HEK293 (cell line): Measurements from ENCODE around the gene EMC6.

Source experiments
- CTCF ChIA-PET: fragments of 350-600 bp; formaldehyde crosslinking; extraction: SDS; loops from one replicate; lab custom pipeline; 2021; ENCODE audit warnings: antibody characterized with exemption; lab: Yijun Ruan, JAX
- POLR2A ChIA-PET: fragments of 300-600 bp; formaldehyde crosslinking; extraction: SDS; loops from one replicate; lab custom pipeline; 2020; ENCODE audit warnings: antibody characterized with exemption, inconsistent platforms; lab: Yijun Ruan, JAX
- H3K27ac ChIP-seq: fragments of 200-500 bp; sonication (Bioruptor generic); 2 replicates; pipeline ENCODE4 v1.5.1; 2014; ENCODE audit warnings: low read depth, low read length, control low read depth, inconsistent platforms; ENCODE audit errors: extremely low read depth
- H3K36me3 ChIP-seq, 2 experiments: fragments of 200-500 bp in 1 of 2; sonication (Bioruptor generic) in 1 of 2; 1 replicate in 1 of 2; 2 replicates in 1 of 2; pipeline ENCODE4 v1.5.1; 2014 to 2017; ENCODE audit warnings: inconsistent platforms in 2 of 2, low read length in 2 of 2; ENCODE audit not compliant: control insufficient read depth in 2 of 2, insufficient read depth in 1 of 2
- H3K4me1 ChIP-seq: fragments of 200-500 bp; sonication (Bioruptor generic); 2 replicates; pipeline ENCODE4 v1.5.1; 2014; ENCODE audit warnings: mild to moderate bottlenecking, low read length, inconsistent platforms; ENCODE audit not compliant: control insufficient read depth, insufficient read depth
- H3K4me3 ChIP-seq: 2 replicates; pipeline ENCODE4 v1.5.1; 2011; ENCODE audit warnings: low read depth, mild to moderate bottlenecking, control low read depth, low read length, moderate library complexity
- H3K9me3 ChIP-seq: fragments of 200-500 bp; sonication (Bioruptor generic); 2 replicates; pipeline ENCODE4 v1.5.1; 2014; ENCODE audit warnings: low read depth, low read length, inconsistent platforms; ENCODE audit not compliant: control insufficient read depth, insufficient read depth
- EGR2 ChIP-seq: fragments of 450-650 bp; formaldehyde crosslinking; IDR thresholded peaks from 2 replicates; pipeline ENCODE4 v1.5.1; 2016; ENCODE audit warnings: low read depth, missing biosample characterization, missing genetic modification characterization
- HOXD13 ChIP-seq: sonication (generic); formaldehyde crosslinking; IDR thresholded peaks from 2 replicates; pipeline ENCODE4 v1.8.0; 2022; ENCODE audit warnings: missing genetic modification reagents, borderline replicate concordance
- IKZF3 ChIP-seq: fragments of 450-650 bp; IDR thresholded peaks from 2 replicates; pipeline ENCODE4 v1.5.0; 2018; ENCODE audit warnings: missing biosample characterization, mild to moderate bottlenecking, missing genetic modification characterization, moderate library complexity
- KLF16 ChIP-seq: fragments of 450-650 bp; formaldehyde crosslinking; IDR thresholded peaks from 2 replicates; pipeline ENCODE4 v1.5.1; 2017; ENCODE audit warnings: missing biosample characterization, missing genetic modification characterization
- KLF9 ChIP-seq: fragments of 450-650 bp; formaldehyde crosslinking; IDR thresholded peaks from 2 replicates; pipeline ENCODE4 v1.5.1; 2016; ENCODE audit warnings: missing biosample characterization, missing genetic modification characterization, low read depth
- MZF1 ChIP-seq: fragments of 450-650 bp; formaldehyde crosslinking; IDR thresholded peaks from 2 replicates; pipeline ENCODE4 v1.5.1; 2017; ENCODE audit warnings: missing biosample characterization, missing genetic modification characterization, borderline replicate concordance
- ZNF155 ChIP-seq: fragments of 450-650 bp; formaldehyde crosslinking; IDR thresholded peaks from 2 replicates; pipeline ENCODE4 v1.5.1; 2016; ENCODE audit warnings: missing biosample characterization, missing genetic modification characterization
- ZNF501 ChIP-seq: fragments of 450-650 bp; formaldehyde crosslinking; IDR thresholded peaks from 2 replicates; pipeline ENCODE4 v1.5.1; 2016; ENCODE audit warnings: missing biosample characterization, missing genetic modification characterization
- ZNF596 ChIP-seq: fragments of 450-650 bp; IDR thresholded peaks from 2 replicates; pipeline ENCODE4 v1.5.0; 2018; ENCODE audit warnings: missing biosample characterization, mild to moderate bottlenecking, missing genetic modification characterization, moderate library complexity
- ZNF624 ChIP-seq: fragments of 450-650 bp; formaldehyde crosslinking; IDR thresholded peaks from 2 replicates; pipeline ENCODE4 v1.5.1; 2017; ENCODE audit warnings: missing biosample characterization, missing genetic modification characterization
- ZNF677 ChIP-seq: fragments of 450-650 bp; IDR thresholded peaks from 2 replicates; pipeline ENCODE4 v1.5.0; 2018; ENCODE audit warnings: missing biosample characterization, mild to moderate bottlenecking, missing genetic modification characterization, moderate library complexity
- ZNF76 ChIP-seq: fragments of 450-650 bp; formaldehyde crosslinking; IDR thresholded peaks from 2 replicates; pipeline ENCODE4; 2016; ENCODE audit warnings: low read depth, missing biosample characterization, missing genetic modification characterization, borderline replicate concordance
- ZNF843 ChIP-seq: fragments of 450-650 bp; formaldehyde crosslinking; IDR thresholded peaks from 2 replicates; pipeline ENCODE4 v1.5.1; 2016; ENCODE audit warnings: missing biosample characterization, missing genetic modification characterization
- TF ChIP-seq, protein P1 (sequence below): fragments of 450-650 bp; formaldehyde crosslinking; IDR thresholded peaks from 2 replicates; pipeline ENCODE4 v1.5.1; 2016; ENCODE audit warnings: missing biosample characterization, missing genetic modification characterization
- TF ChIP-seq, protein P2 (sequence below): fragments of 450-650 bp; formaldehyde crosslinking; IDR thresholded peaks from 2 replicates; pipeline ENCODE4 v1.5.1; 2017; ENCODE audit warnings: missing biosample characterization, missing genetic modification characterization
- TF ChIP-seq, protein P3 (sequence below): fragments of 450-650 bp; formaldehyde crosslinking; IDR thresholded peaks from 2 replicates; pipeline ENCODE4 v1.5.1; 2016; ENCODE audit warnings: missing biosample characterization, missing genetic modification characterization
- TF ChIP-seq, protein P4 (sequence below): fragments of 450-650 bp; formaldehyde crosslinking; IDR thresholded peaks from 2 replicates; pipeline ENCODE4 v1.5.1; 2016; ENCODE audit warnings: missing biosample characterization, missing genetic modification characterization, borderline replicate concordance
- TF ChIP-seq, protein P5 (sequence below): fragments of 450-650 bp; formaldehyde crosslinking; IDR thresholded peaks from 2 replicates; pipeline ENCODE4 v1.5.1; 2016; ENCODE audit warnings: missing biosample characterization, missing genetic modification characterization, borderline replicate concordance
- TF ChIP-seq, protein P6 (sequence below): fragments of 450-650 bp; formaldehyde crosslinking; IDR thresholded peaks from 2 replicates; pipeline ENCODE4 v1.5.1; 2016; ENCODE audit warnings: missing biosample characterization, missing genetic modification characterization

EMC6 gene

DNA sequence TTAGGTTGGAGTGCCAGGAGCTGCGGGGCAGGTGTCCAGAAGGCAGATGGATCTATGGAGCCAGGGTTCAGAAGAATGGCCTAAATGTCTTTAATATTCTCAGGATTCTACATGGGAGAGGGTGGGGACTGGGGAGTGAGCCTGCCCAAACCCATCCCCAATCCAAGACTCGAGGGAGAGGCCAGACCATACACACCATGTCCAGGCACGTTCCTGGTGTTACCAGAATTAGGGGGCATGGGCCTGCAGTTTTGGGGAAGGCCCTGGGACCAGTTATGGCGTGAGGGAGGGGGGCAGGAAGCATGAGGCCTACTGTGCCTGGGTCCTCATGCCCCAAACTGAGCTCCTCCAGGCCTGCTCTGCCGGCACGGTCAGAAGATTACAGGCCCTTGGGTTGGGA, 2.1 kb upstream of the EMC6 start:
- peaks cover 8% of the 10 kb centered on the region; the same call in 1 of the 2 replicates for H3K4me1 ChIP-seq
- ChIA-PET POLR2A (interaction anchor here (0.7 to 4.4 kb wide), 4 partner anchors 8 to 81 kb away, joined by 3 to 75 read pairs (median 22); partner anchors contain the start of genes CTNS, HASPIN and SHPK), CTCF (interaction anchor here (0.9 to 1.8 kb wide), 3 partner anchors 19 to 161 kb away, joined by 3 to 8 read pairs (median 3); no protein-coding TSS in a partner anchor)
- TF ChIP-seq ZNF624 (tag by site-specific recombination) (no peak), ZNF501 (tag by site-specific recombination) (no peak), ZNF677 (tag by site-specific recombination) (no peak)
- TF ChIP-seq, protein P1, sequence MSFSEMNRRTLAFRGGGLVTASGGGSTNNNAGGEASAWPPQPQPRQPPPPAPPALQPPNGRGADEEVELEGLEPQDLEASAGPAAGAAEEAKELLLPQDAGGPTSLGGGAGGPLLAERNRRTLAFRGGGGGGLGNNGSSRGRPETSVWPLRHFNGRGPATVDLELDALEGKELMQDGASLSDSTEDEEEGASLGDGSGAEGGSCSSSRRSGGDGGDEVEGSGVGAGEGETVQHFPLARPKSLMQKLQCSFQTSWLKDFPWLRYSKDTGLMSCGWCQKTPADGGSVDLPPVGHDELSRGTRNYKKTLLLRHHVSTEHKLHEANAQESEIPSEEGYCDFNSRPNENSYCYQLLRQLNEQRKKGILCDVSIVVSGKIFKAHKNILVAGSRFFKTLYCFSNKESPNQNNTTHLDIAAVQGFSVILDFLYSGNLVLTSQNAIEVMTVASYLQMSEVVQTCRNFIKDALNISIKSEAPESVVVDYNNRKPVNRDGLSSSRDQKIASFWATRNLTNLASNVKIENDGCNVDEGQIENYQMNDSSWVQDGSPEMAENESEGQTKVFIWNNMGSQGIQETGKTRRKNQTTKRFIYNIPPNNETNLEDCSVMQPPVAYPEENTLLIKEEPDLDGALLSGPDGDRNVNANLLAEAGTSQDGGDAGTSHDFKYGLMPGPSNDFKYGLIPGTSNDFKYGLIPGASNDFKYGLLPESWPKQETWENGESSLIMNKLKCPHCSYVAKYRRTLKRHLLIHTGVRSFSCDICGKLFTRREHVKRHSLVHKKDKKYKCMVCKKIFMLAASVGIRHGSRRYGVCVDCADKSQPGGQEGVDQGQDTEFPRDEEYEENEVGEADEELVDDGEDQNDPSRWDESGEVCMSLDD (tag by site-specific recombination) = no peak
- TF ChIP-seq, protein P2, sequence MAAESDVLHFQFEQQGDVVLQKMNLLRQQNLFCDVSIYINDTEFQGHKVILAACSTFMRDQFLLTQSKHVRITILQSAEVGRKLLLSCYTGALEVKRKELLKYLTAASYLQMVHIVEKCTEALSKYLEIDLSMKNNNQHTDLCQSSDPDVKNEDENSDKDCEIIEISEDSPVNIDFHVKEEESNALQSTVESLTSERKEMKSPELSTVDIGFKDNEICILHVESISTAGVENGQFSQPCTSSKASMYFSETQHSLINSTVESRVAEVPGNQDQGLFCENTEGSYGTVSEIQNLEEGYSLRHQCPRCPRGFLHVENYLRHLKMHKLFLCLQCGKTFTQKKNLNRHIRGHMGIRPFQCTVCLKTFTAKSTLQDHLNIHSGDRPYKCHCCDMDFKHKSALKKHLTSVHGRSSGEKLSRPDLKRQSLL (tag by site-specific recombination) = no peak
- TF ChIP-seq, protein P3, sequence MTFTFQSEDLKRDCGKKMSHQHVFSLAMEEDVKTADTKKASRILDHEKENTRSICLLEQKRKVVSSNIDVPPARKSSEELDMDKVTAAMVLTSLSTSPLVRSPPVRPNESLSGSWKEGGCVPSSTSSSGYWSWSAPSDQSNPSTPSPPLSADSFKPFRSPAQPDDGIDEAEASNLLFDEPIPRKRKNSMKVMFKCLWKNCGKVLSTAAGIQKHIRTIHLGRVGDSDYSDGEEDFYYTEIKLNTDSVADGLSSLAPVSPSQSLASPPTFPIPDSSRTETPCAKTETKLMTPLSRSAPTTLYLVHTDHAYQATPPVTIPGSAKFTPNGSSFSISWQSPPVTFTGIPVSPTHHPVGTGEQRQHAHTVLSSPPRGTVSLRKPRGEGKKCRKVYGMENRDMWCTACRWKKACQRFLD = no peak
- H3K4me3 ChIP-seq = no peak overlapping the region
- no peak overlapping the region for H3K27ac ChIP-seq
- H3K36me3 ChIP-seq = peaks cover 7 to 39% of the 10 kb centered on the region in 2 experiments; a peak in 2 of 3 replicates
- no peaks in the 10 kb centered on the region for H3K9me3 ChIP-seq

DNA sequence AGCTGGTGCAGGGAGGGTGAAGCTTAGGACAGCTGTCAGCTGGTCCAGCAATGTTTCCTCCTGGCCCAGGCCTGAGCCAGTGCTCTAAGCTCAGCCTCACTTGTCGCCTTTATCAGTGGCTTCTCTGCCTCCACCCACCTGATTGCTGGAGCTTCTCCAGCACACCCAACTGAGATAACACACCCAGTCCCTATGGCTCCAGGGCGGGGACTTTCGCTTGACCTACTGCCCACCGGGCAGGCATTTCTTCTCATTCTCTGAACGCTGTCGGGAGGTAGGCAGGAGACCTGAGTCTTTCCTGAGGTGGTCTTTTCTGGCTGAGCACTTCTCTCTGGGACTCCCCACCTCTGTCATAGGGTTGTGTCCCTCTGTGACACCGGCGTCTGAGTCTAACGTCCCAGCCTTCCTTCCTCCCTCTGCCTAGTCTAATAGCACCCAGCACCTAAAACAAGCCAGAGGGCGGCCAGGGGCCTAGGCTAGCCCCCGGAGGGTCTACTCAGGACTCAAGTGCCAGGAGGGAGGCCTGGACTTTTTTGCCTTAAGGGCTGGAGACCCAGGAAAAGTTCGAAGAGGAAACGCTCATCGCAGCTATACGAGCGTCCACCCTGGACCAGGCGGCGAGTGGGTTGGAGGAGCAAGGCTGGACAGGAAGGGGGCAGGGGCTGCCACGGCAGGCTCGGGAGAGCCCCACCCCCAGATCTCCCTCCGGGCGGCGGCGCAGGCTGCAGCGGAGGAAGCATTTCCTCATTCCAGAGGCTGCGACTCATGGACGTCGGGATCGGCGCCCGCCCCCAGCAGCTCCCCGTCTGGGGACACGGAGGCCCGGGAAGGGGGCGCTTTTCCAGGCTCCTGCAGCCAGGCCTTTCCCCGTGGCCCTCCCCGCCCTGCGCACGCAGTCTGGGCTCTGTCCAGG, 990 bp upstream of the EMC6 start:
- peak overlapping the region; percentile 79 for H3K4me3 ChIP-seq
- peaks cover 7 to 38% of the 10 kb centered on the region in 2 experiments; a peak in 2 of 3 replicates for H3K36me3 ChIP-seq
- ChIA-PET CTCF (interaction anchor here (0.5 to 1.8 kb wide), 5 partner anchors 10 to 356 kb away, joined by 3 to 8 read pairs (median 3); no protein-coding TSS in a partner anchor), POLR2A (interaction anchor here (0.6 to 4.4 kb wide), 19 partner anchors 9 to 899 kb away, joined by 3 to 75 read pairs (median 3); partner anchors contain the start of genes CTNS, CYB5D2, HASPIN and SHPK)
- no peaks in the 10 kb centered on the region for H3K9me3 ChIP-seq
- peak overlapping the region; percentile 93 for H3K27ac ChIP-seq
- peaks cover 8% of the 10 kb centered on the region; the same call in 1 of the 2 replicates for H3K4me1 ChIP-seq
- TF ChIP-seq MZF1 (tag by site-specific recombination) (no peak), ZNF843 (tag by site-specific recombination) (0 out of 2 replicates have a peak, but pooled peaks have one; percentile 19), ZNF155 (tag by site-specific recombination) (no peak), EGR2 (tag by site-specific recombination) (peak; percentile 75), KLF9 (peak; percentile 65), KLF16 (0 out of 2 replicates have a peak, but pooled peaks have one; percentile 74), ZNF76 (0 out of 2 replicates have a peak, but pooled peaks have one; percentile 35), IKZF3 (peak; percentile 72; the same call in 1 of the 2 replicates), ZNF596 (tag by site-specific recombination) (no peak), HOXD13 (CRISPR knock-in tag) (no peak)
- TF ChIP-seq, protein P4, sequence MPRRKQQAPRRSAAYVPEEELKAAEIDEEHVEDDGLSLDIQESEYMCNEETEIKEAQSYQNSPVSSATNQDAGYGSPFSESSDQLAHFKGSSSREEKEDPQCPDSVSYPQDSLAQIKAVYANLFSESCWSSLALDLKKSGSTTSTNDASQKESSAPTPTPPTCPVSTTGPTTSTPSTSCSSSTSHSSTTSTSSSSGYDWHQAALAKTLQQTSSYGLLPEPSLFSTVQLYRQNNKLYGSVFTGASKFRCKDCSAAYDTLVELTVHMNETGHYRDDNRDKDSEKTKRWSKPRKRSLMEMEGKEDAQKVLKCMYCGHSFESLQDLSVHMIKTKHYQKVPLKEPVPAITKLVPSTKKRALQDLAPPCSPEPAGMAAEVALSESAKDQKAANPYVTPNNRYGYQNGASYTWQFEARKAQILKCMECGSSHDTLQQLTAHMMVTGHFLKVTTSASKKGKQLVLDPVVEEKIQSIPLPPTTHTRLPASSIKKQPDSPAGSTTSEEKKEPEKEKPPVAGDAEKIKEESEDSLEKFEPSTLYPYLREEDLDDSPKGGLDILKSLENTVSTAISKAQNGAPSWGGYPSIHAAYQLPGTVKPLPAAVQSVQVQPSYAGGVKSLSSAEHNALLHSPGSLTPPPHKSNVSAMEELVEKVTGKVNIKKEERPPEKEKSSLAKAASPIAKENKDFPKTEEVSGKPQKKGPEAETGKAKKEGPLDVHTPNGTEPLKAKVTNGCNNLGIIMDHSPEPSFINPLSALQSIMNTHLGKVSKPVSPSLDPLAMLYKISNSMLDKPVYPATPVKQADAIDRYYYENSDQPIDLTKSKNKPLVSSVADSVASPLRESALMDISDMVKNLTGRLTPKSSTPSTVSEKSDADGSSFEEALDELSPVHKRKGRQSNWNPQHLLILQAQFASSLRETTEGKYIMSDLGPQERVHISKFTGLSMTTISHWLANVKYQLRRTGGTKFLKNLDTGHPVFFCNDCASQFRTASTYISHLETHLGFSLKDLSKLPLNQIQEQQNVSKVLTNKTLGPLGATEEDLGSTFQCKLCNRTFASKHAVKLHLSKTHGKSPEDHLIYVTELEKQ = no peak
- TF ChIP-seq, protein P5, sequence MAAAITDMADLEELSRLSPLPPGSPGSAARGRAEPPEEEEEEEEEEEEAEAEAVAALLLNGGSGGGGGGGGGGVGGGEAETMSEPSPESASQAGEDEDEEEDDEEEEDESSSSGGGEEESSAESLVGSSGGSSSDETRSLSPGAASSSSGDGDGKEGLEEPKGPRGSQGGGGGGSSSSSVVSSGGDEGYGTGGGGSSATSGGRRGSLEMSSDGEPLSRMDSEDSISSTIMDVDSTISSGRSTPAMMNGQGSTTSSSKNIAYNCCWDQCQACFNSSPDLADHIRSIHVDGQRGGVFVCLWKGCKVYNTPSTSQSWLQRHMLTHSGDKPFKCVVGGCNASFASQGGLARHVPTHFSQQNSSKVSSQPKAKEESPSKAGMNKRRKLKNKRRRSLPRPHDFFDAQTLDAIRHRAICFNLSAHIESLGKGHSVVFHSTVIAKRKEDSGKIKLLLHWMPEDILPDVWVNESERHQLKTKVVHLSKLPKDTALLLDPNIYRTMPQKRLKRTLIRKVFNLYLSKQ (tag by site-specific recombination) = no peak
- TF ChIP-seq, protein P6, sequence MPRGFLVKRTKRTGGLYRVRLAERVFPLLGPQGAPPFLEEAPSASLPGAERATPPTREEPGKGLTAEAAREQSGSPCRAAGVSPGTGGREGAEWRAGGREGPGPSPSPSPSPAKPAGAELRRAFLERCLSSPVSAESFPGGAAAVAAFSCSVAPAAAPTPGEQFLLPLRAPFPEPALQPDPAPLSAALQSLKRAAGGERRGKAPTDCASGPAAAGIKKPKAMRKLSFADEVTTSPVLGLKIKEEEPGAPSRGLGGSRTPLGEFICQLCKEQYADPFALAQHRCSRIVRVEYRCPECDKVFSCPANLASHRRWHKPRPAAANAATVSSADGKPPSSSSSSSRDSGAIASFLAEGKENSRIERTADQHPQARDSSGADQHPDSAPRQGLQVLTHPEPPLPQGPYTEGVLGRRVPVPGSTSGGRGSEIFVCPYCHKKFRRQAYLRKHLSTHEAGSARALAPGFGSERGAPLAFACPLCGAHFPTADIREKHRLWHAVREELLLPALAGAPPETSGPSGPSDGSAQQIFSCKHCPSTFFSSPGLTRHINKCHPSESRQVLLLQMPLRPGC (tag by site-specific recombination) = no peak
